B cell (primary cell): ENCODE measurements around the gene RERE. TPM values are rescaled to one million over a fixed set of nuclear protein-coding genes. Genes with fewer than 3 reads are reported as not detected.

Experiments used
- ATAC-seq: fragments of 200-7000 bp; cut with Tn5 transposase; one replicate; pipeline ENCODE4 v1.10.0; 2021; ENCODE audit warnings: low read depth, mild to moderate bottlenecking, moderate number of reproducible peaks, moderate library complexity
- CTCF ChIA-PET: fragments of 350-600 bp; sonication (Branson Sonifier 250); formaldehyde crosslinking; loops from one replicate; lab custom pipeline; 2021; ENCODE audit warnings: antibody characterized with exemption, inconsistent platforms; lab: Charles Lee
- POLR2A ChIA-PET: fragments of 350-600 bp; sonication (Branson Sonifier 250); formaldehyde crosslinking; loops from one replicate; lab custom pipeline; 2021; ENCODE audit warnings: antibody characterized with exemption; lab: Charles Lee
- DNase-seq: peaks from one replicate; pipeline ENCODE4 v3.0.0; 2013
- H2AFZ ChIP-seq: 2 replicates; pipeline ENCODE4 v1.6.1; 2012; ENCODE audit warnings: mild to moderate bottlenecking, low read depth, low read length; ENCODE audit not compliant: insufficient read depth, poor library complexity, severe bottlenecking
- H3K27ac ChIP-seq, 2 donors: 1 replicate in 1 of 2; 2 replicates in 1 of 2; pipeline ENCODE4 v1.5.1; 2012 to 2013; ENCODE audit warnings: low read length in 2 of 2, mild to moderate bottlenecking in 2 of 2, moderate library complexity in 1 of 2
- H3K27me3 ChIP-seq, 4 experiments: fragments of 200-600 bp in 1 of 4; sonication (generic) in 1 of 4; replicated peaks in 1 of 4; 1 replicate in 2 of 4; 2 replicates in 2 of 4; pipeline versions ENCODE4 v1.6.1 to v1.7.0; 2013 to 2016; ENCODE audit warnings: low read length in 3 of 4, mild to moderate bottlenecking in 2 of 4, mixed read lengths in 1 of 4, moderate library complexity in 1 of 4; ENCODE audit not compliant: insufficient read depth in 4 of 4, control insufficient read depth in 3 of 4; ENCODE audit errors: control extremely low read depth in 1 of 4
- H3K36me3 ChIP-seq, 2 experiments: replicated peaks in 1 of 2; 1 replicate in 1 of 2; 2 replicates in 1 of 2; pipeline versions ENCODE4 v1.6.1 to v1.7.1; 2013; ENCODE audit warnings: low read length in 1 of 2; ENCODE audit not compliant: insufficient read depth in 2 of 2, control insufficient read depth in 1 of 2; ENCODE audit errors: control extremely low read depth in 1 of 2, extremely low read depth in 1 of 2
- H3K4me1 ChIP-seq, 2 donors: fragments of 200-600 bp in 1 of 2; sonication (generic) in 1 of 2; 1 replicate in 1 of 2; 2 replicates in 1 of 2; pipeline versions ENCODE4 v1.5.1 to v1.6.1; 2013 to 2017; ENCODE audit warnings: low read length in 2 of 2; ENCODE audit not compliant: control insufficient read depth in 2 of 2, insufficient read depth in 2 of 2
- H3K4me2 ChIP-seq: replicated peaks from 2 replicates; pipeline ENCODE3; 2012; ENCODE audit warnings: mild to moderate bottlenecking, low read depth, low read length; ENCODE audit not compliant: poor library complexity, severe bottlenecking
- H3K4me3 ChIP-seq, 5 experiments: fragments of 200-600 bp in 1 of 5; sonication (generic) in 1 of 5; 1 replicate in 3 of 5; 2 replicates in 2 of 5; pipeline versions ENCODE4 v1.5.1 to v1.7.0; 2011 to 2016; ENCODE audit warnings: low read length in 4 of 5, mild to moderate bottlenecking in 4 of 5, low read depth in 2 of 5, control low read depth in 1 of 5, moderate library complexity in 1 of 5; ENCODE audit not compliant: insufficient read depth in 1 of 5; ENCODE audit errors: control extremely low read depth in 1 of 5, extremely low read depth in 1 of 5
- H3K79me2 ChIP-seq: fragments of 200-600 bp; sonication (generic); one replicate; pipeline ENCODE4 v1.6.0; 2016; ENCODE audit warnings: low read length; ENCODE audit not compliant: control insufficient read depth, insufficient read depth
- H3K9ac ChIP-seq: fragments of 200-600 bp; sonication (generic); 2 replicates; pipeline ENCODE4 v1.6.1; 2017; ENCODE audit warnings: mild to moderate bottlenecking, low read length, moderate library complexity
- H3K9me3 ChIP-seq, 3 donors: one replicate each; pipeline versions ENCODE4 v1.6.1 to v1.7.1; 2013; ENCODE audit warnings: low read length in 2 of 3; ENCODE audit not compliant: control insufficient read depth in 2 of 3, insufficient read depth in 1 of 3; ENCODE audit errors: control extremely low read depth in 1 of 3
- H4K20me1 ChIP-seq: 2 replicates; pipeline ENCODE4 v1.6.0; 2012; ENCODE audit warnings: mild to moderate bottlenecking, low read length; ENCODE audit not compliant: insufficient read depth, control insufficient read depth, poor library complexity, severe bottlenecking
- H3K27ac Mint-ChIP-seq: one replicate; pipeline ENCODE4 v1.8.0; 2021; ENCODE audit warnings: mixed read lengths
- H3K27me3 Mint-ChIP-seq: one replicate; pipeline ENCODE4 v1.8.0; 2021; ENCODE audit warnings: mixed read lengths
- H3K4me1 Mint-ChIP-seq: one replicate; pipeline ENCODE4 v1.8.0; 2021; ENCODE audit warnings: mixed read lengths
- H3K4me3 Mint-ChIP-seq: one replicate; pipeline ENCODE4 v1.8.0; 2021; ENCODE audit warnings: mixed read lengths
- H3K9me3 Mint-ChIP-seq: one replicate; pipeline ENCODE4 v1.8.0; 2022; ENCODE audit warnings: mixed read lengths; ENCODE audit not compliant: insufficient read depth
- EZH2 ChIP-seq: IDR thresholded peaks from 2 replicates; pipeline ENCODE4 v1.6.1; 2012; ENCODE audit warnings: borderline replicate concordance, low read depth, mild to moderate bottlenecking, moderate library complexity, low read length; ENCODE audit not compliant: insufficient read depth, poor library complexity, severe bottlenecking
- WGBS: methylation state at CpG from one replicate; pipeline ENCODE4 v1.1.5; 2013; ENCODE audit warnings: missing lambda C conversion rate; ENCODE audit not compliant: insufficient coverage; 5-methylcytosine and 5-hydroxymethylcytosine counted together
- intact Hi-C: fragments of 100-400 bp; cut with micrococcal nuclease; formaldehyde crosslinking; loops from one replicate; pipeline ENCODE4 v1.10.0; 2022
- polyA plus RNA-seq: library from polyadenylated mRNA; depleted of rRNA; stranded (reverse); fragments of >200 nt; gene quantifications from 2 replicates; pipeline ENCODE4 v1.2.3, GENCODE V29; 2012
- total RNA-seq, 2 donors: library from RNA; stranded (reverse); fragments of 120-200 nt in 1 of 2; gene quantifications; 1 replicate in 1 of 2; 2 replicates in 1 of 2; pipeline versions ENCODE4 v1.2.3 to v1.2.4, GENCODE V29; 2013 to 2022
- TF ChIP-seq, protein P1 (sequence below): fragments of 200-600 bp; IDR thresholded peaks from one replicate; pipeline ENCODE4 v1.8.0; 2022; ENCODE audit warnings: antibody characterized with exemption, mild to moderate bottlenecking

Gene RERE
- total and polyA plus RNA-seq, 2 donors (not counting 1 experiment from before 2014, with no cell fraction given), result 27.3 to 132 TPM

DNA sequence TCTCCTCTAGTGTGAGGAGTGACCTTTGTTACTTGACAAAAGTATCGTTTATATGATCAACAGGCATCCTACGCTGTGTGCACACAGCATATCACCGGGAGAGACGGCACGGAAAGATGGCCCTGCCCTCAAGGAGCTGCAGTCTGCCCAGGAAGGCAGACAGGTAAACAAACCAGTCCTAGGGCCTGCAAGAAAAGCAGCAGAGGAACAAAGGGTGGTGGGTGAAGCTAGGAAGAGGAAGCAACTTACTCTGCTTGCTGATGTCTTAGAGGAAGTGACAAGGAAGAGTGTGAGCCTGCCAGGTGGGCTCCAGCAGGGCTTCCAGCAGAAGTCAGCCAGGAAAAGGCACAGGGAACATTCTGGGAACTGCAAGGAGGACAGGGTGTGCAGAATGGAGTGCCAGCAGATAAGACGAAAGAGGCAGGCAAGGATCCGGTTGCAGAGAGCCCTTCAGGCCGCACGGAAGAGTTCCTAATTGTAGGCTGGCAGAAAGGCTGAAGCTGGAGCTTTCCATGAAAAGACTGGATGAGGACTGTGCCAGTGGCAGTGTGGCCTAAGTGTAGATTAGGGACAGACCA lies 392.8 kb downstream of the RERE start:
- TF ChIP-seq, protein P1, sequence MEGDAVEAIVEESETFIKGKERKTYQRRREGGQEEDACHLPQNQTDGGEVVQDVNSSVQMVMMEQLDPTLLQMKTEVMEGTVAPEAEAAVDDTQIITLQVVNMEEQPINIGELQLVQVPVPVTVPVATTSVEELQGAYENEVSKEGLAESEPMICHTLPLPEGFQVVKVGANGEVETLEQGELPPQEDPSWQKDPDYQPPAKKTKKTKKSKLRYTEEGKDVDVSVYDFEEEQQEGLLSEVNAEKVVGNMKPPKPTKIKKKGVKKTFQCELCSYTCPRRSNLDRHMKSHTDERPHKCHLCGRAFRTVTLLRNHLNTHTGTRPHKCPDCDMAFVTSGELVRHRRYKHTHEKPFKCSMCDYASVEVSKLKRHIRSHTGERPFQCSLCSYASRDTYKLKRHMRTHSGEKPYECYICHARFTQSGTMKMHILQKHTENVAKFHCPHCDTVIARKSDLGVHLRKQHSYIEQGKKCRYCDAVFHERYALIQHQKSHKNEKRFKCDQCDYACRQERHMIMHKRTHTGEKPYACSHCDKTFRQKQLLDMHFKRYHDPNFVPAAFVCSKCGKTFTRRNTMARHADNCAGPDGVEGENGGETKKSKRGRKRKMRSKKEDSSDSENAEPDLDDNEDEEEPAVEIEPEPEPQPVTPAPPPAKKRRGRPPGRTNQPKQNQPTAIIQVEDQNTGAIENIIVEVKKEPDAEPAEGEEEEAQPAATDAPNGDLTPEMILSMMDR, result no peak
- TF ChIP-seq EZH2, result no peak
- Histone ChIP-seq H3K79me2 (peaks cover 57% of the 10 kb centered on the region), H3K4me1 (peaks cover 79 to 82% of the 10 kb centered on the region in 2 donors), H3K9ac (peak overlapping the region; percentile 80), H3K36me3 (peaks cover 2 to 21% of the 10 kb centered on the region in 2 experiments), H3K4me2 (peak overlapping the region; percentile 84), H3K4me3 (peak overlapping the region; percentile 67 to 91 (median 74)), H3K9me3 (no peaks in the 10 kb centered on the region), H4K20me1 (peaks cover 9% of the 10 kb centered on the region), H3K27ac (peak overlapping the region; percentile 77 to 78), H3K27me3 (no peaks in the 10 kb centered on the region), H2AFZ (peak overlapping the region; percentile 61)
- Mint-ChIP-seq H3K9me3 (no peaks in the 10 kb centered on the region), H3K4me3 (peak overlapping the region; percentile 90), H3K27me3 (no peaks in the 10 kb centered on the region), H3K27ac (peak overlapping the region; percentile 91), H3K4me1 (peaks cover 50% of the 10 kb centered on the region)
- ChIA-PET CTCF (interaction anchor here (0.7 to 1.5 kb wide), 5 partner anchors 15 to 435 kb away, joined by 3 to 5 read pairs (median 3); no protein-coding TSS in a partner anchor), POLR2A (interaction anchor here (0.7 to 1.1 kb wide), 4 partner anchors 16 to 32 kb away, joined by 4 to 11 read pairs (median 6); no protein-coding TSS in a partner anchor)
- peak; percentile 23 for ATAC-seq
- 35% methylated on average over 9 of the region's 9 CpGs for WGBS
- peak; percentile 86 for DNase-seq
- intact Hi-C loops, result loop anchor here (1.0 to 5.0 kb wide), 5 partner anchors 33 to 653 kb away; no protein-coding TSS in a partner anchor
